Stomach (tissue), 9 donors: Measurements from ENCODE around the gene PLEKHJ1. TPM values are rescaled to one million over a fixed set of nuclear protein-coding genes. Genes with fewer than 3 reads are reported as not detected.
A peak's percentile ranks its signal among the peaks of the same experiment; 100 is the strongest.
"Not testable (repeated sequence)": the region's sequence is repeated elsewhere in the genome, so short reads cannot be mapped to it uniquely, and the experiment has no call there.

Experiments used
- DNase-seq, 2 donors: peaks; one replicate each; pipeline versions ENCODE4 v3.0.0 to v3.0.0-alpha.2; 2013 to 2019
- H3K27ac ChIP-seq, 5 donors: fragments of 200-600 bp in 4 of 5; sonication (generic) in 4 of 5; one replicate each; pipeline ENCODE4 v1.5.1; 2013 to 2019; ENCODE audit warnings: mild to moderate bottlenecking in 1 of 5, moderate library complexity in 1 of 5
- H3K27me3 ChIP-seq, 3 donors: fragments of 200-600 bp; sonication (generic); one replicate each; pipeline ENCODE4 v1.5.1; 2017 to 2019; ENCODE audit warnings: mixed run types in 1 of 3
- H3K36me3 ChIP-seq, 4 donors: fragments of 200-600 bp; sonication (generic); 1 replicate in 3 of 4; 2 replicates in 1 of 4; pipeline ENCODE4 v1.5.1; 2016 to 2019
- H3K4me1 ChIP-seq, 4 donors: fragments of 200-600 bp; sonication (generic); one replicate each; pipeline ENCODE4 v1.5.1; 2016 to 2019
- H3K4me3 ChIP-seq, 4 donors: fragments of 200-600 bp; sonication (generic) in 3 of 4; one replicate each; pipeline ENCODE4 v1.5.1; 2016 to 2019; ENCODE audit warnings: mild to moderate bottlenecking in 1 of 4
- H3K9me3 ChIP-seq, 4 donors: fragments of 200-600 bp; sonication (generic); one replicate each; pipeline ENCODE4 v1.5.1; 2016 to 2019
- EP300 ChIP-seq: sonication (generic); formaldehyde crosslinking; IDR thresholded peaks from one replicate; pipeline ENCODE4 v1.6.1; 2017; ENCODE audit warnings: antibody characterized with exemption
- POLR2A ChIP-seq, 4 donors: fragments of 450-650 bp; IDR thresholded peaks; one replicate each; pipeline ENCODE4 v1.6.1; 2016; ENCODE audit warnings: antibody characterized with exemption in 4 of 4, control low read depth in 2 of 4, mild to moderate bottlenecking in 1 of 4, moderate library complexity in 1 of 4
- POLR2AphosphoS5 ChIP-seq, 3 donors: sonication (generic); formaldehyde crosslinking; IDR thresholded peaks; one replicate each; pipeline ENCODE4 v1.6.1; 2016; ENCODE audit warnings: antibody characterized with exemption in 3 of 3
- WGBS, 5 donors: extraction: QIAGEN DNeasy Blood & Tissue Kit in 3 of 5; methylation state at CpG; one replicate each; pipeline versions ENCODE4 v1.1.5 to v1.1.7; 2013 to 2018; 5-methylcytosine and 5-hydroxymethylcytosine counted together
- intact Hi-C: fragments of 100-400 bp; cut with DNase I; formaldehyde crosslinking; loops from one replicate; pipeline ENCODE4 v1.15.1; 2023; ENCODE audit warnings: low total_unique reads
- polyA plus RNA-seq, 3 donors: library from polyadenylated mRNA; stranded (reverse); fragments of 200-250 nt; gene quantifications; one replicate each; pipeline ENCODE4 v1.2.3, GENCODE V29; 2013
- total RNA-seq, 5 donors: library from RNA; depleted of rRNA; stranded (reverse); fragments of >200 nt; gene quantifications; one replicate each; pipeline versions ENCODE4 v1.1.0 to v1.2.3, GENCODE V29; 2014 to 2016
- TF ChIP-seq, protein P1 (sequence below), 7 experiments: fragments of 450-650 bp in 4 of 7; fragments of 200-600 bp in 3 of 7; sonication (generic) in 3 of 7; IDR thresholded peaks; one replicate each; pipeline ENCODE4 v1.5.1; 2016 to 2019; ENCODE audit warnings: antibody characterized with exemption in 7 of 7, control low read depth in 2 of 7, mild to moderate bottlenecking in 1 of 7
- donor health status: healthy with polysubstance abuse.
- donor health status: Bipolar disorder and iron deficiency.
- donor health status: healthy.

Gene PLEKHJ1
- total and polyA plus RNA-seq, 8 donors: 22.2 to 459 (median 111) TPM

- peak in 1 of 3 donors; percentile 13 for TF ChIP-seq POLR2AphosphoS5 (IDR thresholded peaks at IDR 0.05)
- TF ChIP-seq, protein P1, sequence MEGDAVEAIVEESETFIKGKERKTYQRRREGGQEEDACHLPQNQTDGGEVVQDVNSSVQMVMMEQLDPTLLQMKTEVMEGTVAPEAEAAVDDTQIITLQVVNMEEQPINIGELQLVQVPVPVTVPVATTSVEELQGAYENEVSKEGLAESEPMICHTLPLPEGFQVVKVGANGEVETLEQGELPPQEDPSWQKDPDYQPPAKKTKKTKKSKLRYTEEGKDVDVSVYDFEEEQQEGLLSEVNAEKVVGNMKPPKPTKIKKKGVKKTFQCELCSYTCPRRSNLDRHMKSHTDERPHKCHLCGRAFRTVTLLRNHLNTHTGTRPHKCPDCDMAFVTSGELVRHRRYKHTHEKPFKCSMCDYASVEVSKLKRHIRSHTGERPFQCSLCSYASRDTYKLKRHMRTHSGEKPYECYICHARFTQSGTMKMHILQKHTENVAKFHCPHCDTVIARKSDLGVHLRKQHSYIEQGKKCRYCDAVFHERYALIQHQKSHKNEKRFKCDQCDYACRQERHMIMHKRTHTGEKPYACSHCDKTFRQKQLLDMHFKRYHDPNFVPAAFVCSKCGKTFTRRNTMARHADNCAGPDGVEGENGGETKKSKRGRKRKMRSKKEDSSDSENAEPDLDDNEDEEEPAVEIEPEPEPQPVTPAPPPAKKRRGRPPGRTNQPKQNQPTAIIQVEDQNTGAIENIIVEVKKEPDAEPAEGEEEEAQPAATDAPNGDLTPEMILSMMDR (IDR thresholded peaks at IDR 0.05): no peak
- H3K36me3 ChIP-seq: peaks cover 0 to under 1% (median 0%) of the 10 kb centered on the region in 4 donors
- peaks cover 11 to 41% (median 17%) of the 10 kb centered on the region in 4 donors for H3K4me1 ChIP-seq
- DNase-seq: peak; percentile 67 to 80
- intact Hi-C loops: loop anchor here (10.0 kb wide), 1 partner anchor 163 kb away; no protein-coding TSS in a partner anchor
- H3K4me3 ChIP-seq: peak within 1 kb of the TSS; percentile 26 to 45 (median 38)
- H3K27me3 ChIP-seq: peaks cover 0 to 31% (median 12%) of the 10 kb centered on the region in 3 donors
- peak within 1 kb of the TSS; percentile 34 to 79 (median 66) for H3K27ac ChIP-seq
- WGBS, 5 donors: 7 to 16% (median 9%) methylated on average over 24 to 41 of the region's 41 CpGs
- no peaks in the 10 kb centered on the region for H3K9me3 ChIP-seq
These were observed 46.1 kb upstream of the PLEKHJ1 start, which contains the start of gene PEAK3 for GRCh38 chr19:2282062-2282861. Gene PEAK3 (minus strand): TSS chr19:2282175. CDS start chr19:2280931, 1,244 bp downstream.

- not testable (repeated sequence) for H3K36me3 ChIP-seq, H3K9me3 ChIP-seq, DNase-seq
- Histone ChIP-seq H3K27ac (peak overlapping the region; percentile 34 to 79 (median 66)), H3K27me3 (peaks cover 0 to 28% (median 12%) of the 10 kb centered on the region in 3 donors), H3K4me3 (peak overlapping the region; percentile 26 to 45 (median 38)), H3K4me1 (peaks cover 11 to 48% (median 20%) of the 10 kb centered on the region in 4 donors)
- whole genome bisulfite sequencing, 5 donors: 21 to 35% (median 23%) methylated on average over 5 to 16 of the region's 16 CpGs
- intact Hi-C loops: loop anchor here (10.0 kb wide), 1 partner anchor 163 kb away; no protein-coding TSS in a partner anchor
These were observed 45.3 kb upstream of the PLEKHJ1 start for GRCh38 chr19:2281265-2282061.

DNA sequence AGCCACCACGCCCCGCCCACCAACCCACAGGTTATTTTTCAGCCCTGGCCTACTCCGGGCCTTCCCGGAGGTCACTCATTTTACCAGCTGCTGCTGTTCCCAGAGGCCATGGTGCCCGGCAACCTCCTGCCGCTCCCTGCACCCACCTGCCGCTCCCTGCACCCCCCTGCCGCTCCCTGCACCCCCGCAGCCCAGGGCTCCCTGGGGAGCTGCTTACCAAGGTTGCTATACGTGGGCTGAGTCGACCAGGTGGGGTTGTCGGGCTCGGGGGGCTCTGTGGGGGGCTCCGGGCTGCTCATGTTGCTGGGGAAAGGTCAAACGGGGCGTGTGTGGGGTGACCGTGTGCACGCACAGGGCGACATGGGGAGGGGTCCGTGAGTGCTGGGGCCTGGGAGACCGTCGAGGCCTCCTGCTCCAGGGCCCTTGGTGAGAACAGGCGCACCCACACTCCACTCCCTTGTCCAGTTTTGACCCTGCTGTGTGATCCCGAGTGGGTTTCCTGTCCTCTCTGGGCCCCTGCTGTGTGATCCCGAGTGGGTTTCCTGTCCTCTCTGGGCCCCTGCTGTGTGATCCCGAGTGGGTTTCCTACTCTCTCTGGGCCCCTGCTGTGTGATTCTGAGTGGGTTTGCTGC is 44.6 kb upstream of the PLEKHJ1 start:
- Histone ChIP-seq H3K36me3 (peaks cover 0 to 16% (median 10%) of the 10 kb centered on the region in 4 donors), H3K4me3 (peak overlapping the region in 1 of 4 donors; percentile 2), H3K4me1 (peaks cover 18 to 55% (median 27%) of the 10 kb centered on the region in 4 donors), H3K27ac (no peak overlapping the region), H3K27me3 (peaks cover 0 to 21% (median 12%) of the 10 kb centered on the region in 3 donors), H3K9me3 (no peaks in the 10 kb centered on the region)
- TF ChIP-seq EP300 (no peak), POLR2A (IDR thresholded peaks at IDR 0.05) (no peak), POLR2AphosphoS5 (IDR thresholded peaks at IDR 0.05) (no peak)
- TF ChIP-seq, protein P1 (IDR thresholded peaks at IDR 0.05): no peak
- DNase-seq: no peak
- intact Hi-C loops: loop anchor here (10.0 kb wide), 1 partner anchor 164 kb away; no protein-coding TSS in a partner anchor
- 68 to 76% (median 70%) methylated on average over 17 to 26 of the region's 26 CpGs for WGBS, 5 donors

DNA sequence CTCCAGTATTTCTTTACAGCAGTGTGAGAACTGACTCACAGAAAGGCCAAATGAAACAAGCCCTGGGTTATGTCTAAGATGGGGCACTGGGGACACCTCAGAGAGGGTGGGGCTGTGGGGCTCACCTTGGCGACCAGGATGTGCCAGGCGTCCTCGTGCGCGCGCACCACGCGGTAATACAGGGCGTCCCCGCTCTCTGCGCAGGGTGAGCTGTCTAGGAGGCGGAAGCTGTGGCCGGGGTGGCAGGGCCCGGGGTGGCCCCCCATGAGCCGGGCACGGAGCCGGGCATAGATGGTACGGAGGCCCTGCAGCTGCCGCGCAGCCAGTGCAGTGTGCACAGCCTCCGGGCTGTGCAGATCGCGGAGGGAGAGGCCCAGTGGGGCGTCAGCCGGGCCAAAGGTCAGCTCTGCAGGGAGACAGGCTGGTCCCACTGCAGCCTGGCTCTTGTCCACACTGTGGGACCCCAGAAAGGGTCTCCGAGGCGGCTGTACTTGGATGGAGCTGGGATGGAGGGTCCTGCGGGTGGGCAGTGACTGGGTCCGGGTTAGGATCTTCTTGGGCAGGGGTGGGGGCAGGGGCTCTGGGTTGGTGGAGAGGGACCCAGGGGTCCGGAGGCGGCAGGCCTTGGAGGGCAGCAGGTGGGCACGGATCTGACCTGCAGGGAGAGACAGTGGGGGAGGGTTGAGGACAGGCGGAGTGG is 42.5 kb upstream of the PLEKHJ1 start:
- 79 to 86% (median 84%) methylated on average over 21 to 33 of the region's 33 CpGs for WGBS, 5 donors
- H3K4me3 ChIP-seq: no peak overlapping the region
- H3K36me3 ChIP-seq: peaks cover 0 to 18% (median 15%) of the 10 kb centered on the region in 4 donors
- TF ChIP-seq, protein P1 (IDR thresholded peaks at IDR 0.05): no peak
- TF ChIP-seq POLR2AphosphoS5 (IDR thresholded peaks at IDR 0.05) (no peak), EP300 (no peak), POLR2A (IDR thresholded peaks at IDR 0.05) (no peak)
- H3K4me1 ChIP-seq: peaks cover 33 to 76% (median 46%) of the 10 kb centered on the region in 4 donors
- peaks cover 0 to 18% (median 12%) of the 10 kb centered on the region in 3 donors for H3K27me3 ChIP-seq
- DNase-seq: no peak
- H3K27ac ChIP-seq: no peak overlapping the region
- intact Hi-C loops: no loop called here
- H3K9me3 ChIP-seq: no peaks in the 10 kb centered on the region
